A549 (cell line): ENCODE data around the gene DMRTB1.

Experiments
- CTCF ChIP-seq: fragments of >200 bp; sonication (Bioruptor Twin); formaldehyde crosslinking; IDR thresholded peaks from 3 replicates; pipeline ENCODE4 v1.5.1; 2016
- RARB ChIP-seq: fragments of 250-450 bp; sonication (Bioruptor Pico); IDR thresholded peaks from 2 replicates; pipeline ENCODE4 v1.8.0; 2021; ENCODE audit warnings: mild to moderate bottlenecking, moderate library complexity

GRCh38 chr1:53461323-53462044, 2.3 kb downstream of the DMRTB1 start:
- no peak for TF ChIP-seq CTCF
- TF ChIP-seq RARB: no peak
